ENCODE data around the gene INPP1.

The INPP1 gene

DNA sequence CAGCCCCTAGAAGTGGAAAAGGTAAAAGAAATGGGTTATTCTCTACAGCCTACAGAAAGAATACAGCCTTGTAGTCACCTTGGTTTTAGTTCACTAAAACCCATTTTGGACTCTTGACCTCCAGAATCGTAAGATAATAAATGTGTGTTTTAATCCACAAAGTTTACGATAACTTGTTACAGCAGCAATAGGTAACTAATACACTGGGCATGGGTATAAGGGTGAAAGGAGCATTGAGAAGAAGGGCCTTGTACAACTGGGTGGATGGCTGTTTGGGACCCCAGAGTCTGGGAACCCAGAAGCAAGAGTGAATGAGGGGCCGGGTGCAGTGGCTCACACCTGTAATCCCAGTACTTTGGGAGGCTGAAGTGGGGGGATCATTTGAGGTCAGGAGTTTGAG lies 62.6 kb downstream of the INPP1 start:
- Histone ChIP-seq H3K4me2 (ENCODE audit: insufficient read depth, low read length) (no peak overlapping the region), H3K27ac (ENCODE audit: low read length) (no peak overlapping the region), H2AFZ (ENCODE audit: low read depth, low read length) (no peak overlapping the region), H3K9me3 (ENCODE audit: insufficient read depth, low read length, severe bottlenecking) (no peaks in the 10 kb centered on the region), H3K79me2 (ENCODE audit: insufficient read depth, low read length) (peaks cover 16% of the 10 kb centered on the region), H3K4me1 (ENCODE audit: insufficient read depth, low read length) (peaks cover 31% of the 10 kb centered on the region), H3K9ac (ENCODE audit: low read depth, low read length) (no peak overlapping the region), H3K36me3 (ENCODE audit: insufficient read depth, low read length) (no peaks in the 10 kb centered on the region), H3K27me3 (ENCODE audit: insufficient read depth, low read length, poor library complexity) (no peaks in the 10 kb centered on the region), H4K20me1 (ENCODE audit: insufficient read depth, low read length) (no peaks in the 10 kb centered on the region), H3K4me3 (ENCODE audit: low read depth in 1 of 2, low read length in 2 of 2) (no peak overlapping the region)
- ATAC-seq (ENCODE audit: insufficient read depth, low read depth) (no peak), DNase-seq (no peak)
- no peak for TF ChIP-seq EZH2 (IDR thresholded peaks at IDR 0.05; ENCODE audit: borderline replicate concordance, low read depth, low read length, severe bottlenecking)
- TF ChIP-seq, protein P1, sequence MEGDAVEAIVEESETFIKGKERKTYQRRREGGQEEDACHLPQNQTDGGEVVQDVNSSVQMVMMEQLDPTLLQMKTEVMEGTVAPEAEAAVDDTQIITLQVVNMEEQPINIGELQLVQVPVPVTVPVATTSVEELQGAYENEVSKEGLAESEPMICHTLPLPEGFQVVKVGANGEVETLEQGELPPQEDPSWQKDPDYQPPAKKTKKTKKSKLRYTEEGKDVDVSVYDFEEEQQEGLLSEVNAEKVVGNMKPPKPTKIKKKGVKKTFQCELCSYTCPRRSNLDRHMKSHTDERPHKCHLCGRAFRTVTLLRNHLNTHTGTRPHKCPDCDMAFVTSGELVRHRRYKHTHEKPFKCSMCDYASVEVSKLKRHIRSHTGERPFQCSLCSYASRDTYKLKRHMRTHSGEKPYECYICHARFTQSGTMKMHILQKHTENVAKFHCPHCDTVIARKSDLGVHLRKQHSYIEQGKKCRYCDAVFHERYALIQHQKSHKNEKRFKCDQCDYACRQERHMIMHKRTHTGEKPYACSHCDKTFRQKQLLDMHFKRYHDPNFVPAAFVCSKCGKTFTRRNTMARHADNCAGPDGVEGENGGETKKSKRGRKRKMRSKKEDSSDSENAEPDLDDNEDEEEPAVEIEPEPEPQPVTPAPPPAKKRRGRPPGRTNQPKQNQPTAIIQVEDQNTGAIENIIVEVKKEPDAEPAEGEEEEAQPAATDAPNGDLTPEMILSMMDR (IDR thresholded peaks at IDR 0.05; ENCODE audit: borderline replicate concordance, extremely low read depth, low read length, poor library complexity, severe bottlenecking), result no peak

DNA sequence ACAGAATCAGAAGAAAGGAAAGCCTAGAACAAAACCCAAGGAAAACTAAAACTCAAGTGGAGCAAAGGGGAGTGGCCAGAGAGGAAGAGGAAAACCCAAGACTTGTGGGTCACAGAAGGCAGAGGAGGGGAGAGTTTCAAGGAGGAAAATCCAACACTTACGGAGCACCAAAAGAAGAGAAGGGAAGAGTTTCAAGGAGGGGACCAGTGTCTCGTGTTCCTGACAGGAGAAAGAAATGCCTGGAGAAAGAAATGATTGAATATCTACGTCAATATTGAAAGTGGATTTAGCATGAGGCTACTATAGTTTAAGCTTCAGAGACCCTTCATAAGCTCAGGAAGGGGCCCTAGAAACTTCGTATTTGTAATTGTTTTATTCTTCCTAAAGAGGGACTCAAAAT lies 63.4 kb downstream of the INPP1 start:
- peaks cover 18% of the 10 kb centered on the region for H3K79me2 ChIP-seq (ENCODE audit: insufficient read depth, low read length)
- peak overlapping the region; percentile 91 for H3K4me2 ChIP-seq (ENCODE audit: insufficient read depth, low read length)
- no peaks in the 10 kb centered on the region for H3K36me3 ChIP-seq (ENCODE audit: insufficient read depth, low read length)
- peaks cover 31% of the 10 kb centered on the region for H3K4me1 ChIP-seq (ENCODE audit: insufficient read depth, low read length)
- no peak for TF ChIP-seq EZH2 (IDR thresholded peaks at IDR 0.05; ENCODE audit: borderline replicate concordance, low read depth, low read length, severe bottlenecking)
- TF ChIP-seq, protein P1 (IDR thresholded peaks at IDR 0.05; ENCODE audit: borderline replicate concordance, extremely low read depth, low read length, poor library complexity, severe bottlenecking), result no peak
- H3K9me3 ChIP-seq (ENCODE audit: insufficient read depth, low read length, severe bottlenecking), result no peaks in the 10 kb centered on the region
- no peak for DNase-seq
- no peaks in the 10 kb centered on the region for H4K20me1 ChIP-seq (ENCODE audit: insufficient read depth, low read length)
- peak overlapping the region in 1 of 2 experiments; percentile 63; a peak in 2 of 4 replicates for H3K4me3 ChIP-seq (ENCODE audit: low read depth in 1 of 2, low read length in 2 of 2)
- H2AFZ ChIP-seq (ENCODE audit: low read depth, low read length), result peak overlapping the region; percentile 90
- H3K27me3 ChIP-seq (ENCODE audit: insufficient read depth, low read length, poor library complexity), result no peaks in the 10 kb centered on the region
- no peak for ATAC-seq (ENCODE audit: insufficient read depth, low read depth)
- H3K27ac ChIP-seq (ENCODE audit: low read length), result peak overlapping the region; percentile 86
- peak overlapping the region; percentile 66 for H3K9ac ChIP-seq (ENCODE audit: low read depth, low read length)

DNA sequence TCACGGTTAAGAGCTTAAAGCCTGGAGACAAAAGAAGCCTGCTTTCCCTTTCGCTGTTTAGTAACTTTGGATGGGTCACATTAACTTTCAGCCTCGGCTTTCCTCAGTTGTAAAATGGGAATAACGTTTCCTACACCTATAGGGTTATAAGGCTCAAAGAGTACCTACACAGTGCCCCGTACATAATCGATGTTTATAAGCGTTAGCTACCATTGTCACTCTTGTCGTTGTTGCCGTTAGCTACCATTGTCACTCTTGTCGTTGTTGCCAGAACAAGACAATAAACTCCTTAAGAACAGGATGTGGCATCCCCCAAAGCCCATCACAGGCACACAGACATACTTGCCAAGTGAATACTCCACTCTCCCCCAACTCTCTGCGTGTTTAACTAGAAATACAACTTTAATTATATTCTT lies 63.9 kb downstream of the INPP1 start:
- H3K9ac ChIP-seq (ENCODE audit: low read depth, low read length), result peak overlapping the region; percentile 66
- ATAC-seq (ENCODE audit: insufficient read depth, low read depth), result peak; percentile 70
- H3K4me1 ChIP-seq (ENCODE audit: insufficient read depth, low read length), result peaks cover 31% of the 10 kb centered on the region
- H4K20me1 ChIP-seq (ENCODE audit: insufficient read depth, low read length), result no peaks in the 10 kb centered on the region
- no peaks in the 10 kb centered on the region for H3K36me3 ChIP-seq (ENCODE audit: insufficient read depth, low read length)
- no peak for TF ChIP-seq EZH2 (IDR thresholded peaks at IDR 0.05; ENCODE audit: borderline replicate concordance, low read depth, low read length, severe bottlenecking)
- TF ChIP-seq, protein P1 (IDR thresholded peaks at IDR 0.05; ENCODE audit: borderline replicate concordance, extremely low read depth, low read length, poor library complexity, severe bottlenecking), result no peak
- peak; percentile 71 for DNase-seq
- no peaks in the 10 kb centered on the region for H3K9me3 ChIP-seq (ENCODE audit: insufficient read depth, low read length, severe bottlenecking)
- H3K4me3 ChIP-seq (ENCODE audit: low read depth in 1 of 2, low read length in 2 of 2), result peak overlapping the region; percentile 15 to 63; a peak in 3 of 4 replicates
- no peaks in the 10 kb centered on the region for H3K27me3 ChIP-seq (ENCODE audit: insufficient read depth, low read length, poor library complexity)
- peaks cover 18% of the 10 kb centered on the region for H3K79me2 ChIP-seq (ENCODE audit: insufficient read depth, low read length)
- peak overlapping the region; percentile 90 for H2AFZ ChIP-seq (ENCODE audit: low read depth, low read length)
- peak overlapping the region; percentile 91 for H3K4me2 ChIP-seq (ENCODE audit: insufficient read depth, low read length)
- H3K27ac ChIP-seq (ENCODE audit: low read length), result peak overlapping the region; percentile 86

Measured in DND-41 (cell line).